DOHH2 (cell line): ENCODE results near the gene ZYX.

Experiments used
- H3F3A ChIP-seq: fragments of 200-600 bp; sonication (generic), shearing (Covaris generic); 2 replicates; pipeline ENCODE4 v1.6.0; 2016; ENCODE audit warnings: antibody characterized with exemption, mild to moderate bottlenecking; ENCODE audit not compliant: control insufficient read depth, insufficient read depth
- H3K27ac ChIP-seq: fragments of 200-600 bp; sonication (generic); 2 replicates; pipeline ENCODE4 v1.5.1; 2014; ENCODE audit warnings: low read depth, mild to moderate bottlenecking, low read length, moderate library complexity
- H3K27me3 ChIP-seq: fragments of 200-600 bp; sonication (generic); 2 replicates; pipeline ENCODE4 v1.6.1; 2014; ENCODE audit warnings: mild to moderate bottlenecking, low read length, mixed read lengths; ENCODE audit not compliant: control insufficient read depth
- H3K36me3 ChIP-seq: fragments of 200-600 bp; sonication (generic); 2 replicates; pipeline ENCODE4 v1.6.1; 2014; ENCODE audit warnings: mild to moderate bottlenecking, low read length, moderate library complexity, mixed read lengths; ENCODE audit not compliant: control insufficient read depth
- H3K4me1 ChIP-seq: fragments of 200-600 bp; sonication (generic); 2 replicates; pipeline ENCODE4 v1.6.1; 2014; ENCODE audit warnings: mild to moderate bottlenecking, low read length, mixed read lengths; ENCODE audit not compliant: control insufficient read depth
- H3K4me2 ChIP-seq: fragments of 200-600 bp; sonication (generic); 2 replicates; pipeline ENCODE4 v1.6.0; 2014; ENCODE audit warnings: mild to moderate bottlenecking, low read length, moderate library complexity
- H3K4me3 ChIP-seq: fragments of 200-600 bp; sonication (generic); 2 replicates; pipeline ENCODE4 v1.5.1; 2014; ENCODE audit warnings: mild to moderate bottlenecking, low read length, mixed read lengths
- H3K79me2 ChIP-seq: fragments of 200-600 bp; sonication (generic); 2 replicates; pipeline ENCODE4 v1.6.1; 2014; ENCODE audit warnings: mild to moderate bottlenecking, low read length, mixed read lengths; ENCODE audit not compliant: control insufficient read depth
- H3K9me2 ChIP-seq: fragments of 200-600 bp; sonication (generic); replicated peaks from 2 replicates; pipeline ENCODE4 v1.6.1; 2014; ENCODE audit warnings: mild to moderate bottlenecking, low read length, mixed read lengths; ENCODE audit not compliant: control insufficient read depth
- H3K9me3 ChIP-seq: fragments of 200-600 bp; sonication (generic); 2 replicates; pipeline ENCODE4 v1.6.1; 2014; ENCODE audit warnings: antibody characterized with exemption, low read length, mixed read lengths; ENCODE audit not compliant: control insufficient read depth, insufficient read depth
- H4K20me1 ChIP-seq: fragments of 200-600 bp; sonication (generic); 2 replicates; pipeline ENCODE4 v1.6.0; 2014; ENCODE audit warnings: low read depth, mild to moderate bottlenecking, antibody characterized with exemption, low read length, moderate library complexity; ENCODE audit not compliant: control insufficient read depth, insufficient read depth
- CTCF ChIP-seq: fragments of 200-600 bp; sonication (generic); IDR thresholded peaks from one replicate; pipeline ENCODE4 v1.5.1; 2014; ENCODE audit warnings: antibody characterized with exemption, mild to moderate bottlenecking, low read depth, low read length; ENCODE audit not compliant: poor library complexity, severe bottlenecking
- EZH2phosphoT487 ChIP-seq: fragments of 200-600 bp; sonication (generic); IDR thresholded peaks from 2 replicates; pipeline ENCODE4 v1.6.1; 2017; ENCODE audit warnings: borderline replicate concordance, mild to moderate bottlenecking, antibody characterized with exemption, low read length, moderate library complexity, mixed read lengths

ZYX gene

GRCh38 chr7:143395187-143396149, 14.3 kb downstream of the ZYX start:
- Histone ChIP-seq H3K36me3 (no peaks in the 10 kb centered on the region), H3K4me2 (no peak overlapping the region), H3K4me3 (no peak overlapping the region), H3K9me2 (no peaks in the 10 kb centered on the region), H3K9me3 (no peaks in the 10 kb centered on the region), H4K20me1 (no peaks in the 10 kb centered on the region), H3K27me3 (no peaks in the 10 kb centered on the region), H3K79me2 (no peaks in the 10 kb centered on the region), H3K27ac (no peak overlapping the region), H3F3A (no peaks in the 10 kb centered on the region), H3K4me1 (no peaks in the 10 kb centered on the region)
- TF ChIP-seq EZH2phosphoT487: no peak
- no peak for TF ChIP-seq CTCF

GRCh38 chr7:143396182-143396581, 15.0 kb downstream of the ZYX start:
- no peak overlapping the region for H3K4me2 ChIP-seq

GRCh38 chr7:143396625-143397556, 15.7 kb downstream of the ZYX start:
- Histone ChIP-seq H3K9me3 (no peaks in the 10 kb centered on the region), H3K4me2 (no peak overlapping the region), H3K4me1 (no peaks in the 10 kb centered on the region), H3K27ac (no peak overlapping the region), H3K9me2 (no peaks in the 10 kb centered on the region), H4K20me1 (no peaks in the 10 kb centered on the region), H3K27me3 (peaks cover 3% of the 10 kb centered on the region; the same call in 1 of the 2 replicates), H3F3A (no peaks in the 10 kb centered on the region), H3K4me3 (no peak overlapping the region), H3K79me2 (no peaks in the 10 kb centered on the region), H3K36me3 (no peaks in the 10 kb centered on the region)
- TF ChIP-seq CTCF (no peak), EZH2phosphoT487 (no peak)

More at GRCh38 chr7:143396182-143396581, 15.0 kb downstream of the ZYX start:
- TF ChIP-seq EZH2phosphoT487 (no peak), CTCF (no peak)
- H3K27ac ChIP-seq: no peak overlapping the region
- H3K4me1 ChIP-seq: no peaks in the 10 kb centered on the region
- no peaks in the 10 kb centered on the region for H3K27me3 ChIP-seq
- no peaks in the 10 kb centered on the region for H3K79me2 ChIP-seq
- H3K9me2 ChIP-seq: no peaks in the 10 kb centered on the region
- no peaks in the 10 kb centered on the region for H3K36me3 ChIP-seq
- H3K4me3 ChIP-seq: no peak overlapping the region
- H3F3A ChIP-seq: no peaks in the 10 kb centered on the region
- H3K9me3 ChIP-seq: no peaks in the 10 kb centered on the region
- H4K20me1 ChIP-seq: no peaks in the 10 kb centered on the region
